ENCODE measurements around the gene SNX10. TPM values are rescaled to one million over a fixed set of nuclear protein-coding genes. Genes with fewer than 3 reads are reported as not detected.

Gene SNX10
- total RNA-seq, 2 donors from 2014 or later = 0.96 to 3.3 TPM

GRCh38 chr7:26349005-26349915, 57.6 kb downstream of the SNX10 start:
- Histone ChIP-seq H3K27me3 (no peaks in the 10 kb centered on the region), H3K36me3 (no peaks in the 10 kb centered on the region), H3K4me1 (no peaks in the 10 kb centered on the region), H3K27ac (no peak overlapping the region), H3K9me3 (no peaks in the 10 kb centered on the region), H3K4me3 (no peak overlapping the region)
- no peak for DNase-seq (ENCODE audit: low spot score)
- TF ChIP-seq CTCF (IDR thresholded peaks at IDR 0.05) = no peak

DNA sequence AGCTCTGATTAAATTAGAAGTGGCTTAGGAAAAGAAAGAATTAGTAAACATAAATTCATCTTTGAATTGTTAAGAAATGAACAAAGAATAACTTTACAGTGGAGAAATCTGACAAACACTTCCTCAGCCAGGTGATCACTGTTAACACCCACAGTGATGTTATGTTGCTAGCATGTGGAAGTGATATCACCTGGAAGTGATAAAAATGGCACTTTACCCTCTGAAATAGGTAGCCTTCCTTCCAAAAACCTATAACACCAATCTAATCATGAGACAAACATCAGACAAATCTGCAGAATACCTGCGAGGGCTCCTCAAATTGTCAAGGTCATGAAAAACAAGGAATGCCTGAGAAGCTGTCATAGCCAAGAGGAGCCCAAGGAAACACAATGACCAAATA, 59.5 kb downstream of the SNX10 start:
- no peaks in the 10 kb centered on the region for H3K4me1 ChIP-seq
- no peaks in the 10 kb centered on the region for H3K36me3 ChIP-seq
- no peaks in the 10 kb centered on the region for H3K9me3 ChIP-seq
- DNase-seq (ENCODE audit: low spot score) = no peak
- no peak overlapping the region for H3K4me3 ChIP-seq
- H3K27ac ChIP-seq = no peak overlapping the region
- no peak for TF ChIP-seq CTCF (IDR thresholded peaks at IDR 0.05)
- no peaks in the 10 kb centered on the region for H3K27me3 ChIP-seq

- Histone ChIP-seq H3K36me3 (no peaks in the 10 kb centered on the region), H3K4me3 (no peak overlapping the region), H3K4me1 (no peaks in the 10 kb centered on the region), H3K27ac (no peak overlapping the region), H3K9me3 (no peaks in the 10 kb centered on the region), H3K27me3 (no peaks in the 10 kb centered on the region)
- no peak for TF ChIP-seq CTCF (IDR thresholded peaks at IDR 0.05)
- DNase-seq (ENCODE audit: low spot score) = no peak
Observed at GRCh38 chr7:26356229-26356628, 64.6 kb downstream of the SNX10 start.

DNA sequence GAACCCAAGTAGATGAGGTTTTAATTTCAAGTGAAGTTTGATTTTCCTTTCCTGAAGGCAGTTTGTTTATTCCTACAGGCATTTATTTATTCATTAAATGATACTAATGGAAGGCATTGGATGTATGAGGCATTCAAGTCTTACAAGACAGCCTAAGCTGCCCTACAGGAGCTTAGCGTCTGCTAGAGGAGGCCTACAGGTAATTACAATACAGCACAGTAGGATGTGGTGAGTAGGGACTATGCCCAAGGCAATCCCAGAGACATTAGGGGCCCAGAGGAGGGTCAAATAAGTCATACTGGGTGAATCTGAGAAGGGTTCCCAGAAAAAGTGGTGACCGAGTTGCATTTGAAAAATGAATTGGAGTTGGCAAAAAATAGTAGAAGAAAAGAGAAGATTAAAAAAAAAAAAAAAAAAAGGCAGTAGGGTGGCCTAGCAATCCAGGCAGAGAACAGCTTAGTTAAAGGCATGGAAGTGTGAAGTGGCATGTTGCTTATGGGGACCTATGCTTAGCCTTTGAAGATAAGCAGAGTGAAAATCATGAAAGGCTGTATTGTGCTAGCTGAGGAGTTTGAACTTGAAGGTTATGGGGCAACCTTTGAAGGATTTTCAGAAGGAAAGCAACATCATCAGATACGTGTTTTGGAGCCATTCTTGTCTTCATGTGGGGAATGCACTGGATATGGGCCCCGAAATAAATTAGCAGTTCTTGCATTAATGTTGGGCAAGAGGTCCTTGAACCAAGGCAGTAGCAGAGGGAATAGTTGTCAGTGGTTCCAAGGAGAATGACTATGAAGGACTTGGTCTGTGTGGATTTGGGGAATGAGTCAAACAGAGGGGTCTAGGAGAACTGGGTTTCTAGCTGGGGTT, 65.5 kb downstream of the SNX10 start:
- no peaks in the 10 kb centered on the region for H3K36me3 ChIP-seq
- H3K4me1 ChIP-seq = no peaks in the 10 kb centered on the region
- H3K27me3 ChIP-seq = no peaks in the 10 kb centered on the region
- no peak for TF ChIP-seq CTCF (IDR thresholded peaks at IDR 0.05)
- no peak for DNase-seq (ENCODE audit: low spot score)
- no peak overlapping the region for H3K27ac ChIP-seq
- no peak overlapping the region for H3K4me3 ChIP-seq
- no peaks in the 10 kb centered on the region for H3K9me3 ChIP-seq

- no peak for TF ChIP-seq CTCF (IDR thresholded peaks at IDR 0.05)
- Histone ChIP-seq H3K9me3 (no peaks in the 10 kb centered on the region), H3K4me1 (no peaks in the 10 kb centered on the region), H3K27ac (no peak overlapping the region), H3K36me3 (no peaks in the 10 kb centered on the region), H3K4me3 (no peak overlapping the region), H3K27me3 (no peaks in the 10 kb centered on the region)
- no peak for DNase-seq (ENCODE audit: low spot score)
Observed at GRCh38 chr7:26357799-26358151, 66.1 kb downstream of the SNX10 start.

Measured in right atrium auricular region (tissue), 2 donors.